LNCAP (cell line): ENCODE data around the gene GPR141.
A peak's percentile ranks its signal among the peaks of the same experiment; 100 is the strongest.

Source experiments
- CTCF ChIP-seq: fragments of 450-650 bp; IDR thresholded peaks from 2 replicates; pipeline ENCODE4 v1.5.1; 2017; ENCODE audit warnings: mild to moderate bottlenecking

The GPR141 gene

GRCh38 chr7:37726016-37726415, 42.5 kb downstream of the GPR141 start:
- TF ChIP-seq CTCF = no peak

GRCh38 chr7:37728747-37729146, 45.2 kb downstream of the GPR141 start:
- TF ChIP-seq CTCF = no peak

GRCh38 chr7:37729181-37729580, 45.6 kb downstream of the GPR141 start:
- TF ChIP-seq CTCF = no peak

GRCh38 chr7:37730501-37730900, 46.9 kb downstream of the GPR141 start:
- TF ChIP-seq CTCF = no peak

GRCh38 chr7:37732253-37732652, 48.7 kb downstream of the GPR141 start:
- TF ChIP-seq CTCF = peak; percentile 68

GRCh38 chr7:37732888-37733287, 49.3 kb downstream of the GPR141 start:
- no peak for TF ChIP-seq CTCF

GRCh38 chr7:37735196-37735595, 51.6 kb downstream of the GPR141 start:
- no peak for TF ChIP-seq CTCF

GRCh38 chr7:37738321-37738720, 54.8 kb downstream of the GPR141 start:
- TF ChIP-seq CTCF = no peak
